Measurements from ENCODE around the gene ANKRD28. TPM values are rescaled to one million over a fixed set of nuclear protein-coding genes. Genes with fewer than 3 reads are reported as not detected.

ANKRD28 gene
- polyA plus RNA-seq, 1 of the 3 experiments (the other 2 are of a cell fraction) = 74.8 TPM

- Histone ChIP-seq H3K4me1 (ENCODE audit: control insufficient read depth in 1 of 2, insufficient read depth in 2 of 2, low read depth in 1 of 2, low read length in 1 of 2) (no peaks in the 10 kb centered on the region), H3K9ac (no peak overlapping the region), H3K27me3 (ENCODE audit: insufficient read depth) (no peaks in the 10 kb centered on the region), H3K36me3 (replicated peaks in 1 of 2; ENCODE audit: control insufficient read depth in 1 of 2, insufficient read depth in 2 of 2, low read length in 1 of 2) (no peaks in the 10 kb centered on the region), H3F3A (replicated peaks; ENCODE audit: insufficient read depth) (peaks cover 4% of the 10 kb centered on the region), H3K9me3 (no peaks in the 10 kb centered on the region; the same call in 1 of the 2 replicates), H3K27ac (ENCODE audit: low read depth in 2 of 2, low read length in 1 of 2) (no peak overlapping the region), H3K79me2 (ENCODE audit: insufficient read depth) (no peaks in the 10 kb centered on the region), H2AFZ (ENCODE audit: low read depth) (no peak overlapping the region), H4K20me1 (ENCODE audit: insufficient read depth) (no peaks in the 10 kb centered on the region), H3K4me3 (ENCODE audit: low read depth in 2 of 2, low read length in 1 of 2) (no peak overlapping the region), H3K9me2 (no peaks in the 10 kb centered on the region), H3K4me2 (no peak overlapping the region)
- ChIA-PET POLR2A (no interaction called here), CTCF (interaction anchor here (1.0 kb wide), 1 partner anchor 20 kb away, joined by 3 read pairs; no protein-coding TSS in a partner anchor)
- no peak for DNase-seq
- TF ChIP-seq RCOR1 (IDR thresholded peaks at IDR 0.05; ENCODE audit: low read length) = no peak
- no peak for TF ChIP-seq MEF2A (IDR thresholded peaks at IDR 0.05; ENCODE audit: borderline replicate concordance, low read depth)
- TF ChIP-seq, protein P1, sequence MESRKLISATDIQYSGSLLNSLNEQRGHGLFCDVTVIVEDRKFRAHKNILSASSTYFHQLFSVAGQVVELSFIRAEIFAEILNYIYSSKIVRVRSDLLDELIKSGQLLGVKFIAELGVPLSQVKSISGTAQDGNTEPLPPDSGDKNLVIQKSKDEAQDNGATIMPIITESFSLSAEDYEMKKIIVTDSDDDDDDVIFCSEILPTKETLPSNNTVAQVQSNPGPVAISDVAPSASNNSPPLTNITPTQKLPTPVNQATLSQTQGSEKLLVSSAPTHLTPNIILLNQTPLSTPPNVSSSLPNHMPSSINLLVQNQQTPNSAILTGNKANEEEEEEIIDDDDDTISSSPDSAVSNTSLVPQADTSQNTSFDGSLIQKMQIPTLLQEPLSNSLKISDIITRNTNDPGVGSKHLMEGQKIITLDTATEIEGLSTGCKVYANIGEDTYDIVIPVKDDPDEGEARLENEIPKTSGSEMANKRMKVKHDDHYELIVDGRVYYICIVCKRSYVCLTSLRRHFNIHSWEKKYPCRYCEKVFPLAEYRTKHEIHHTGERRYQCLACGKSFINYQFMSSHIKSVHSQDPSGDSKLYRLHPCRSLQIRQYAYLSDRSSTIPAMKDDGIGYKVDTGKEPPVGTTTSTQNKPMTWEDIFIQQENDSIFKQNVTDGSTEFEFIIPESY (IDR thresholded peaks at IDR 0.05; ENCODE audit: borderline replicate concordance, low read depth) = no peak
- TF ChIP-seq TEAD4 (IDR thresholded peaks at IDR 0.05; ENCODE audit: borderline replicate concordance, insufficient read depth) = no peak
- no peak for TF ChIP-seq RAD21 (IDR thresholded peaks at IDR 0.05; ENCODE audit: low read length)
- TF ChIP-seq, protein P2, sequence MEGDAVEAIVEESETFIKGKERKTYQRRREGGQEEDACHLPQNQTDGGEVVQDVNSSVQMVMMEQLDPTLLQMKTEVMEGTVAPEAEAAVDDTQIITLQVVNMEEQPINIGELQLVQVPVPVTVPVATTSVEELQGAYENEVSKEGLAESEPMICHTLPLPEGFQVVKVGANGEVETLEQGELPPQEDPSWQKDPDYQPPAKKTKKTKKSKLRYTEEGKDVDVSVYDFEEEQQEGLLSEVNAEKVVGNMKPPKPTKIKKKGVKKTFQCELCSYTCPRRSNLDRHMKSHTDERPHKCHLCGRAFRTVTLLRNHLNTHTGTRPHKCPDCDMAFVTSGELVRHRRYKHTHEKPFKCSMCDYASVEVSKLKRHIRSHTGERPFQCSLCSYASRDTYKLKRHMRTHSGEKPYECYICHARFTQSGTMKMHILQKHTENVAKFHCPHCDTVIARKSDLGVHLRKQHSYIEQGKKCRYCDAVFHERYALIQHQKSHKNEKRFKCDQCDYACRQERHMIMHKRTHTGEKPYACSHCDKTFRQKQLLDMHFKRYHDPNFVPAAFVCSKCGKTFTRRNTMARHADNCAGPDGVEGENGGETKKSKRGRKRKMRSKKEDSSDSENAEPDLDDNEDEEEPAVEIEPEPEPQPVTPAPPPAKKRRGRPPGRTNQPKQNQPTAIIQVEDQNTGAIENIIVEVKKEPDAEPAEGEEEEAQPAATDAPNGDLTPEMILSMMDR (IDR thresholded peaks at IDR 0.05) = no peak
- TF ChIP-seq MXI1 (IDR thresholded peaks at IDR 0.05; ENCODE audit: low read depth, low read length) = no peak
Observed at GRCh38 chr3:15654127-15654526, 143.7 kb downstream of the ANKRD28 start.

DNA sequence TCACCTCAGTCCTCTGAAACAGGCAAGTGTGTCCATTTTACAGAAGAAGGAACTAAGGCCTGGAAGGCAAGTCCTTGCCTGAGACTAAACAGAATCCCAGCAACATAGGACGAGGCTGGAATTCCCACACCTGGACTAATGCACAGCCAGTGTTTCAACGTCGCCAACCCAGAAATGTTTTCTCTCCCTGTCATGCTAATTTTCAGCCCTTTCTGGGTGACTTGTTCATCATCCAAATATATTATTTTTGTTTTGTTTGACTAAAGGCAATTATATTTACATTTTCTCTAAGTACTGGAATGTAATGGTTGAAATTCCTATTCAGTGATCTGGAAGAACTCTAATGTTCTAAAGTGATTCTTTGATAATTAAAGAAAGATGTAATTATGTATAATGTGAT is 144.5 kb downstream of the ANKRD28 start:
- CTCF ChIA-PET = interaction anchor here (1.0 kb wide), 1 partner anchor 19 kb away, joined by 3 read pairs; no protein-coding TSS in a partner anchor
- TF ChIP-seq EZH2phosphoT487 (IDR thresholded peaks at IDR 0.05; ENCODE audit: borderline replicate concordance, low read depth) (no peak), CHD2 (IDR thresholded peaks at IDR 0.05; ENCODE audit: low read length, partially characterized antibody) (no peak)
- no peaks in the 10 kb centered on the region for H3K79me2 ChIP-seq (ENCODE audit: insufficient read depth)
- no peaks in the 10 kb centered on the region for H3K36me3 ChIP-seq (replicated peaks in 1 of 2; ENCODE audit: control insufficient read depth in 1 of 2, insufficient read depth in 2 of 2, low read length in 1 of 2)
- no peak overlapping the region for H3K4me3 ChIP-seq (ENCODE audit: low read depth in 2 of 2, low read length in 1 of 2)
- H3K27me3 ChIP-seq (ENCODE audit: insufficient read depth) = no peaks in the 10 kb centered on the region
- POLR2A ChIA-PET = no interaction called here
- H3K4me2 ChIP-seq = no peak overlapping the region
- no peak for DNase-seq
- WGBS (ENCODE audit: low lambda C conversion rate) = 94% methylated on average over 3 of the region's 3 CpGs
- H4K20me1 ChIP-seq (ENCODE audit: insufficient read depth) = no peaks in the 10 kb centered on the region
- H3F3A ChIP-seq (replicated peaks; ENCODE audit: insufficient read depth) = peaks cover 12% of the 10 kb centered on the region
- no peak overlapping the region for H3K27ac ChIP-seq (ENCODE audit: low read depth in 2 of 2, low read length in 1 of 2)
- no peak overlapping the region for H3K9ac ChIP-seq
- no peak overlapping the region for H2AFZ ChIP-seq (ENCODE audit: low read depth)
- H3K9me3 ChIP-seq = no peaks in the 10 kb centered on the region; the same call in 1 of the 2 replicates
- H3K4me1 ChIP-seq (ENCODE audit: control insufficient read depth in 1 of 2, insufficient read depth in 2 of 2, low read depth in 1 of 2, low read length in 1 of 2) = peaks cover 0 to 6% of the 10 kb centered on the region in 2 experiments; a peak in 2 of 4 replicates
- H3K9me2 ChIP-seq = no peaks in the 10 kb centered on the region

Data from SK-N-SH (cell line).